IMR-90 (cell line): ENCODE measurements around the gene OR1J4. TPM values are rescaled to one million over a fixed set of nuclear protein-coding genes. Genes with fewer than 3 reads are reported as not detected.

ENCODE experiments used
- ATAC-seq: fragments of 200-7000 bp; cut with Tn5 transposase; 2 replicates; pipeline ENCODE4 v1.9.1; 2020; ENCODE audit warnings: low read depth, mild to moderate bottlenecking, moderate library complexity
- BruUV-seq: library from RNA; stranded (reverse); fragments of 400-500 nt; replicated peaks from 2 replicates; lab custom pipeline; 2021; lab: Mats Ljungman, UMichigan
- CTCF ChIA-PET: fragments of 300-600 bp; formaldehyde crosslinking; extraction: SDS; loops from one replicate; lab custom pipeline; 2021; ENCODE audit warnings: antibody characterized with exemption; lab: Yijun Ruan, JAX
- POLR2A ChIA-PET: fragments of 300-600 bp; sonication (Branson Sonifier 250); formaldehyde crosslinking; loops from one replicate; lab custom pipeline; 2022; ENCODE audit warnings: antibody characterized with exemption; ENCODE audit not compliant: unreplicated experiment; lab: Charles Lee
- DNase-seq: peaks from one replicate; pipeline ENCODE4 v3.0.0; 2013
- H2AFZ ChIP-seq: replicated peaks from 2 replicates; pipeline ENCODE3; 2013; ENCODE audit warnings: low read length, mild to moderate bottlenecking; ENCODE audit not compliant: poor library complexity
- H2AK5ac ChIP-seq: 2 replicates; pipeline ENCODE4 v1.6.1; 2013; ENCODE audit warnings: low read depth, low read length, inconsistent platforms
- H2AK9ac ChIP-seq: replicated peaks from 2 replicates; pipeline ENCODE3; 2013; ENCODE audit warnings: mild to moderate bottlenecking, low read depth, low read length, moderate library complexity; ENCODE audit not compliant: poor library complexity
- H2BK120ac ChIP-seq: 2 replicates; pipeline ENCODE4 v1.6.1; 2013; ENCODE audit warnings: low read depth, low read length, inconsistent platforms
- H2BK15ac ChIP-seq: 3 replicates; pipeline ENCODE4 v1.6.1; 2013; ENCODE audit warnings: low read depth, low read length, inconsistent platforms
- H2BK20ac ChIP-seq: 2 replicates; pipeline ENCODE4 v1.6.1; 2013; ENCODE audit warnings: low read depth, mild to moderate bottlenecking, inconsistent platforms, low read length, moderate library complexity
- H2BK5ac ChIP-seq: 2 replicates; pipeline ENCODE4 v1.6.1; 2013; ENCODE audit warnings: mild to moderate bottlenecking, low read depth, low read length, inconsistent platforms; ENCODE audit not compliant: poor library complexity, severe bottlenecking
- H3K14ac ChIP-seq: replicated peaks from 2 replicates; pipeline ENCODE4 v1.6.1; 2013; ENCODE audit warnings: low read depth, low read length, inconsistent platforms
- H3K18ac ChIP-seq: 2 replicates; pipeline ENCODE4 v1.6.1; 2013; ENCODE audit warnings: low read depth, low read length, control low read depth
- H3K23ac ChIP-seq: 2 replicates; pipeline ENCODE4 v1.6.1; 2013; ENCODE audit warnings: low read depth, low read length, inconsistent platforms
- H3K27ac ChIP-seq: 2 replicates; pipeline ENCODE4 v1.5.1; 2013; ENCODE audit warnings: mild to moderate bottlenecking, control low read depth, low read length; ENCODE audit not compliant: insufficient read depth
- H3K27me3 ChIP-seq: 2 replicates; pipeline ENCODE4 v1.6.1; 2013; ENCODE audit warnings: low read length; ENCODE audit not compliant: control insufficient read depth, insufficient read depth
- H3K36me3 ChIP-seq: 2 replicates; pipeline ENCODE4 v1.6.1; 2013; ENCODE audit warnings: low read length, mixed read lengths; ENCODE audit not compliant: control insufficient read depth, insufficient read depth
- H3K4ac ChIP-seq: 2 replicates; pipeline ENCODE4 v1.6.1; 2013; ENCODE audit warnings: low read depth, low read length, inconsistent platforms
- H3K4me1 ChIP-seq: 2 replicates; pipeline ENCODE4 v1.6.1; 2013; ENCODE audit warnings: low read length, mixed read lengths; ENCODE audit not compliant: control insufficient read depth, insufficient read depth
- H3K4me2 ChIP-seq: 2 replicates; pipeline ENCODE4 v1.6.1; 2013; ENCODE audit warnings: low read depth, mild to moderate bottlenecking, control low read depth, low read length, moderate library complexity
- H3K4me3 ChIP-seq: 2 replicates; pipeline ENCODE4 v1.5.1; 2013; ENCODE audit warnings: low read depth, mild to moderate bottlenecking, control low read depth, low read length, moderate library complexity; ENCODE audit not compliant: insufficient read depth
- H3K56ac ChIP-seq: 2 replicates; pipeline ENCODE4 v1.6.1; 2013; ENCODE audit warnings: low read length, inconsistent platforms; ENCODE audit not compliant: insufficient read depth; ENCODE audit errors: extremely low read depth
- H3K79me1 ChIP-seq, 2 experiments: 2 replicates each; pipeline ENCODE4 v1.6.1; 2013; ENCODE audit warnings: low read length in 2 of 2, inconsistent platforms in 1 of 2, low read depth in 1 of 2
- H3K9ac ChIP-seq: 2 replicates; pipeline ENCODE4 v1.6.1; 2013; ENCODE audit warnings: low read depth, low read length, control low read depth
- H3K9me1 ChIP-seq: 2 replicates; pipeline ENCODE4 v1.6.1; 2013; ENCODE audit warnings: low read length, inconsistent platforms; ENCODE audit not compliant: insufficient read depth
- H3K9me3 ChIP-seq: 2 replicates; pipeline ENCODE4 v1.6.1; 2013; ENCODE audit warnings: low read length; ENCODE audit not compliant: control insufficient read depth, insufficient read depth
- H4K20me1 ChIP-seq: 2 replicates; pipeline ENCODE4 v1.6.1; 2013; ENCODE audit warnings: low read length, inconsistent platforms; ENCODE audit not compliant: insufficient read depth
- H4K5ac ChIP-seq: 2 replicates; pipeline ENCODE4 v1.6.1; 2013; ENCODE audit warnings: mild to moderate bottlenecking, low read depth, low read length, control low read depth
- H4K8ac ChIP-seq, 2 experiments: 2 replicates each; pipeline ENCODE4 v1.6.1; 2013; ENCODE audit warnings: low read depth in 2 of 2, low read length in 2 of 2, control low read depth in 1 of 2, inconsistent platforms in 1 of 2
- H4K91ac ChIP-seq: 2 replicates; pipeline ENCODE4 v1.6.1; 2013; ENCODE audit warnings: low read depth, low read length, inconsistent platforms; ENCODE audit not compliant: insufficient read depth
- CEBPB ChIP-seq: IDR thresholded peaks from 2 replicates; pipeline ENCODE4 v1.6.1; 2012; ENCODE audit warnings: low read depth, low read length, improper control_type of control experiment
- MAFK ChIP-seq: IDR thresholded peaks from 2 replicates; pipeline ENCODE4 v1.6.1; 2012; ENCODE audit warnings: low read depth, low read length, improper control_type of control experiment
- WGBS, 2 experiments: methylation state at CpG; one replicate each; pipeline versions ENCODE4 v1.1.5 to v1.1.7; 2013; ENCODE audit warnings: missing lambda C conversion rate in 2 of 2; ENCODE audit not compliant: insufficient read length in 1 of 2; ENCODE audit errors: extremely low coverage in 2 of 2; 5-methylcytosine and 5-hydroxymethylcytosine counted together
- dilution Hi-C: fragments of 300-500 bp; cut with HindIII; formaldehyde crosslinking; loops from one replicate; pipeline ENCODE4 v1.14.3; 2018; ENCODE audit warnings: low sequenced_read_pairs; ENCODE audit not compliant: unreplicated experiment
- in situ Hi-C: fragments of 300-500 bp; cut with MboI; formaldehyde crosslinking; loops from 3 replicates; pipeline ENCODE4 v1.14.3; 2019; ENCODE audit warnings: low sequenced_read_pairs, inconsistent platforms, mixed read lengths
- intact Hi-C: fragments of 100-400 bp; cut with micrococcal nuclease; formaldehyde crosslinking; loops from 2 replicates; pipeline ENCODE4 v1.10.0; 2022
- polyA plus RNA-seq, 3 experiments: library from polyadenylated mRNA; depleted of rRNA; stranded (reverse); fragments of >200 nt; gene quantifications; 2 replicates each; pipeline ENCODE4 v1.2.3, GENCODE V29; 2012; ENCODE audit warnings: low replicate concordance in 1 of 3
- total RNA-seq: library from RNA; depleted of rRNA; stranded (reverse); fragments of >200 nt; gene quantifications from 2 replicates; pipeline ENCODE4 v1.2.3, GENCODE V29; 2012

Gene OR1J4
- total and polyA plus RNA-seq, 2 of the 4 experiments (the other 2 are of a cell fraction), result not detected

DNA sequence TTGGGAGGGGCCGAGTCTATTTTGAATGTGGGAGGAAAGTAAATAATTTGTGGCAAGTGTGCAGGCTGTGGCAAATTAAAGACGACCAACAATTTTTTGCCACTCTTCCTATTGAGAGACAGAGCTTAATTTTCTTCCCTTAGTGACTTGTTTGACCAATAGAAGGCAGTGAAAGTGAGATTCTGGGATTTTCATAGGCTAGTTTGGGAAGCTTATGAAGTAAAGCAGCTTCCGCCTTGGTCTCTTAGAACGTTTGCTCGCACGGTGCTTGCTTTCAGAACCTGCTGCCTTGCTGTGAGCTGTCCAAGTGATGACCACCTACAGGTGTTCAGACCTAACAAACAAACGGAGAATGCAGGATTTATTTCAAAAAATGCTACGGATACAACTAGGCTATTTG lies 27.3 kb downstream of the OR1J4 start:
- Histone ChIP-seq H3K27ac (no peak overlapping the region), H4K8ac (no peak overlapping the region), H4K20me1 (no peaks in the 10 kb centered on the region), H3K23ac (no peak overlapping the region), H4K5ac (no peak overlapping the region), H3K56ac (no peak overlapping the region), H3K4me3 (no peak overlapping the region), H2BK120ac (no peak overlapping the region), H2BK20ac (no peak overlapping the region), H3K36me3 (no peaks in the 10 kb centered on the region), H2BK5ac (no peak overlapping the region), H2AK5ac (no peak overlapping the region), H3K4ac (no peak overlapping the region), H3K9me3 (no peaks in the 10 kb centered on the region), H3K9me1 (no peaks in the 10 kb centered on the region), H3K14ac (no peak overlapping the region), H2BK15ac (no peak overlapping the region), H2AK9ac (no peak overlapping the region), H3K18ac (no peak overlapping the region), H3K4me2 (no peak overlapping the region), H3K79me1 (no peaks in the 10 kb centered on the region), H3K27me3 (no peaks in the 10 kb centered on the region), H3K4me1 (no peaks in the 10 kb centered on the region), H2AFZ (no peak overlapping the region), H4K91ac (no peak overlapping the region), H3K9ac (no peak overlapping the region)
- in situ Hi-C loops (no loop called here), intact Hi-C loops (no loop called here), dilution Hi-C loops (no loop called here)
- WGBS, 2 experiments, result no CpG with 5 or more reads among the region's 8 CpGs
- CTCF ChIA-PET, result interaction anchor here (0.9 kb wide), 1 partner anchor 35 kb away, joined by 3 read pairs; the partner anchor contains the start of gene OR1J2
- TF ChIP-seq MAFK (no peak), CEBPB (no peak)
- no TSS peak for BruUV-seq
- ATAC-seq (no peak), DNase-seq (no peak)
- POLR2A ChIA-PET, result no interaction called here
